ENCODE results near the gene NLRC5.
"Not testable (repeated sequence)": the region's sequence is repeated elsewhere in the genome, so short reads cannot be mapped to it uniquely, and the experiment has no call there.

The NLRC5 gene

DNA sequence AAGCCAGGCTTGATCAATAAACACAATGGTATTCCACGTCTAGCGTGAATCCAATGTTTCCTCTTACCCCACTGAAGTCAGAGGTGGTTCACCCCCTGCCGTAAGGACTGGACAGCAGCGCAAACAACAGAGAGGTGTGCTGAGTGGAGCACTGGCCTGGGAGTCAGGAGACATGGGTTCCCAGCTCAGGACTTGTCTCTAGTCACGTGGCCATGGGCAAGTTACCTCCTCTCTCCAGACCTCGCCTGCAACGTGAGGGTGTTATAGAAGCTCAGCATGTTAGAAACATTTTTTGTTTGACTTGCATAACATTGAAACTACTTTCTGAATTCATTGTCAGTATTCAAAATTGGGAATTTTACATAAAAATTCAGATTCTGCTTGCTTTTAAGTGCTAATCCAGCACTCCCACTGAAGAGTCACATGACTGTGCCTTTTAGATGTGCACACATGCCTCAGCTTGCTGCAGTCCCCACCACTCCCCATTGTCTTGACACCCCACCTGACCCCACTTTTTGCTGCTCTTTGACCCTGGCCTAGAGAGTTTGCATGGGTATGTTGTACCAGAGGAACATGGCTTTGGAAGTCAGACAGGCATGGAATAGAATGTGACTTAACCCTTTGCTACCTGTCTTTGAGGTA lies 94.2 kb downstream of the NLRC5 start:
- DNase-seq: no peak

DNA sequence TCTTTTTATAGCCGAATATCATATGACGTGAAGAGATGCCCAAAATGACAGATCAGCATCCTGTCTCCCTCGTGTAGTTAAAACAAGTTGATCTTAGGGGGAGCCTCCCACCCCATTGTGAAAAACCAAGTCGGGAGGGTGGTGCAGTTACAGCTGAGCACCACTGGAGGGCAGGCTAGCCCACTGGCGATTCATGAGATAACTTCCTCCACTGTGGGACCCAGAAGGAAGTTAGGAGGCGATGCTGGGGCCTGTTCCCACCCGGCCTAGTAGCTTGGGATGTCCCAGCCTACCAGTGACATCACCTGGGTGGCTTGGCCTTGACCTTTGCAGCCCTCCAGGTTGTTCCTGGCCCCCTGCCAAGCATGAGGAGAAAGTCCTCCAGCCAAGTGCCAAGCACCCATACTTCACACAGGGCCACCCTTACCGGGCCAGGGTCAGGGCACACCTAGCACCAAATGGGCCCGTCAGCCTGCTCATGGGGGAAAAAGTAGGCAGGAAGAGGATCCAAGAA lies 95.0 kb downstream of the NLRC5 start:
- peak; percentile 49 for DNase-seq

GRCh38 chr16:57084996-57085395 lies 95.6 kb downstream of the NLRC5 start:
- no peak for DNase-seq

DNA sequence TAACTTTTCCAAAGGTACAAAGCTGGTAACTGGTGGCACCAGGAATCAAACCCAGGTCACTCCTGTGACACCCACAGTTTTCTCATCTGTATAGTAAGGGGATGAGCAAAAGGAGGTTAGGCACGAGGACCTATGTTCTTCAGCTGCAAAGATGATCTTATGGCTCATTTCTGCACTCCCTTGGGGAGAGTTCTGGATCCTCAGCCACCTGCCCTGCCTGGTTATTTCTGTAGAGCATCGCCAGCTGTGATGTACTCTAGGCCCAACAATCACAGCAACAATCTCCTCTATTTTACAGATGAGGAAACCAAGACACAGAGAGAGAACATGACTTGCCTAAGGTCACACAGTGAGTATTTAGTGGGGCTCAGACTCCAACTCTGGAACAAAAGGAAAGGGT lies 97.6 kb downstream of the NLRC5 start:
- no peak for DNase-seq

GRCh38 chr16:57089406-57089805 lies 100.0 kb downstream of the NLRC5 start:
- no peak for DNase-seq

DNA sequence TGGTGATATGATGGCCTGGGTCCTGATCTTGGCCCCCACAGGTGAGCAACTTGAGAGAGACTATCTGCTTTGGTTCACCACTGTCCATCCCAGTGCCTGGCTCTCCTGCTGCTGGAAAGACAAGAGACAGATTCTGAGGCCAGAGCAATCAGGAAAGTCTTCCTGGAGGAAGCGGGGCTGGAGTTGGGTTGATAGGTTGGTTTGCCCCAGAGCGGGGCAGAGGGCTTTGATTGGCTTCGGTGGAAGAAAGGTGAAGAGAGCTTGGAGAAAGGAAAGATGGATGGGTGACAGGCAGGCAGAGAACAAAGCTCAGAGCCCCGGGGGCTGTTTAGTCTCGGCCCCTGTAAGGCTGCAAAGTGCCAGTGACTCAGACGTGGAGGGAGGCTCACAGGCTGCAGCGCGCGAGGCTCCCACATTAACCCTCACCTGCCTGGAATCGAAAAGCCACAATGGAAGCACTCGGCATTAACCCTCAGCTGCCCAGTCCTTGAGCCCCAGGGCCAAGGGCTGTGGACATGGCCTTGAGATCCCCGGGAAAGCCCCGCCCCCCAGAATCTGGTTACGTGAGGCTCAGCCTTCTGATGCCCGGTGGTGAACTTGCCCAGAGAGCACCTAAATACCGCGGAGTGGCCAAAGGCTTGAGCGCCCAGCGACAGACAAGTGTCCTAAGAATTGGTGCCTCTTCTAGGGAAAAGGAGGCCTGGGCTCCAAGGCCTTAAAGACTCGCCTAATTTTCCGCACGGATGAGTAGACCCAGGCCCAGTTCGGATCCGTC lies 102.0 kb downstream of the NLRC5 start:
- no peak for DNase-seq

DNA sequence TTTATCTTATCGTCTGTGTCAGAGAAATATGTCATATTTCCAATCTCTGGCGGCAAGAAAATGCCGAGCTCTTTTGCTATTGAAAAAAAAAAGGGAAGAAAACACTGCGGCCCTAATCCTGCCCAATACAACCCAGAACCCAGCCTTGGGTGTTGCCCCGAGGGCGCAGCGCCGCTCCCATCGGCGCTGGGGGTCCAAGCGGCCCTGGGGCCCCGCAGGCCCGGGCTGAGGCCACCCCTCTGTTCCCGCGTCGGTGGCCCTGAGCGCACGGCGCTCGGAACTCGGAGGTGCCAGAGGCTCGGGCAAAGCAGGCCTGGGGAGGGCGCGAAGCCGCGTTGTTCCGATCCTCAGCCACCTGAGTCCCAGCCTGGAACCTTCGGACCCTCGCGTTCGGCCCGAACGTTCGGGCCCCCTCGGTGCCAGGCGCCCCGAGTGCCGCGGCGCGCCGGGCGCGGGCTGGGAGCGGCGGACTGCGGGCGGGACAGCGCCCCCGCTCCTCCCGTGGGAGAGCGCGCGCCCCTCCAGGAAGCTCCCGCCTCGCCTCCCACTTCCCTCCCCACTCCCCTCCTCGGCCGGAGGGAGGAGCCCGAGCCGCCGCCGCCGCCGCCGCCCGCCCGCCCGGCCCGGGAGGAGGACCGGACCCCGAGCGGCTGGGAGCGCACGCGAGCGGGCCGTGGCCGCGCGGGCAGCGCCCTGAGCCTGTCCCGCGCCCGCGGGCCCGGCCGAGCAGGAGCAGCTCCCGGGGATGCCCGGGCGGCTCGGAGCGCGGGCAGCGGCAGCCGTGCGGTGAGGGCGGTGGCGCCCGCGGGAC lies 102.8 kb downstream of the NLRC5 start, which contains the start of gene CPNE2:
TSS of gene CPNE2 (plus strand) at position 609 of the 811 bp plus-strand sequence. CDS start 18,160 bp downstream, outside the sequence.
- DNase-seq: no peak

- DNase-seq: no peak
Observed at GRCh38 chr16:57092786-57093411, 103.5 kb downstream of the NLRC5 start.

- DNase-seq: no peak
Observed at GRCh38 chr16:57093666-57094564, 104.6 kb downstream of the NLRC5 start.

GRCh38 chr16:57094911-57095310 lies 105.6 kb downstream of the NLRC5 start:
- no peak for DNase-seq

DNA sequence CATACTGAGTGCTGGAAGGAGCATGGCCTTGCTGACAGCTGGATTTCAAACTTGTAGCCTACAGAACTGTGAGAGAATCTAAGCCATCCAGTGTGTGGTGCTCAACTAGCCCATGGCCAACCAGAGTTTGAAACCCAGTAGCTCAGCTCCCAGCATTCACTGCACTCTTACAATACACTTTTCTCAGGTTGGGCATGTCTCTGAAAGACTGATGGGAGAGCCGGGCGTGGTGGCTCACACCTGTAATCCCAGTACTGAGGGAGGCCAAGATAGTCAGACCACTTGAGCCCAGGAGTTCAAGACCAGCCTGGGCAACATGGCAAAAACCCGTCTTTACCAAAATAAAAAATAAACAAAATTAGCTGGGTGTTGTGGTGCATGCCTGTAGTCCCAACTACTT lies 106.8 kb downstream of the NLRC5 start:
- no peak for DNase-seq

DNA sequence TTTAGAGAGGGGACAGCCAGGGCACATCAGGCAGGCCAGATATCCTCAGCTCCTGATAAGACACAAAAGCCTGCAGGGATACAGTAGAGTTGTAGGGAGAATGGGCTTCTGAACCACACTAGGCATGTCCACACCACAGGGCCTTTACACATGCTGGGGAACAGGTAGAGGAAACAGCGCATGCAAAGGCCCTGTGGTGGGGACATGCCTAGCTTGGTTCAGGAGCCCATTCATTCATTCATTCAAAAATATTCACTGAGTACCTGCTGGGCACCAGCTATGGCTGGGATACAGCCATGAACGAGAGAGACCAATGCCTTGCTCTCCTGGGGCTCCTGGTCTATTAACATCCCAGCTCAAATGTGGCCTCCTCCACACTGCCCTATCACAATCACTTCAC lies 107.4 kb downstream of the NLRC5 start:
- no peak for DNase-seq

DNA sequence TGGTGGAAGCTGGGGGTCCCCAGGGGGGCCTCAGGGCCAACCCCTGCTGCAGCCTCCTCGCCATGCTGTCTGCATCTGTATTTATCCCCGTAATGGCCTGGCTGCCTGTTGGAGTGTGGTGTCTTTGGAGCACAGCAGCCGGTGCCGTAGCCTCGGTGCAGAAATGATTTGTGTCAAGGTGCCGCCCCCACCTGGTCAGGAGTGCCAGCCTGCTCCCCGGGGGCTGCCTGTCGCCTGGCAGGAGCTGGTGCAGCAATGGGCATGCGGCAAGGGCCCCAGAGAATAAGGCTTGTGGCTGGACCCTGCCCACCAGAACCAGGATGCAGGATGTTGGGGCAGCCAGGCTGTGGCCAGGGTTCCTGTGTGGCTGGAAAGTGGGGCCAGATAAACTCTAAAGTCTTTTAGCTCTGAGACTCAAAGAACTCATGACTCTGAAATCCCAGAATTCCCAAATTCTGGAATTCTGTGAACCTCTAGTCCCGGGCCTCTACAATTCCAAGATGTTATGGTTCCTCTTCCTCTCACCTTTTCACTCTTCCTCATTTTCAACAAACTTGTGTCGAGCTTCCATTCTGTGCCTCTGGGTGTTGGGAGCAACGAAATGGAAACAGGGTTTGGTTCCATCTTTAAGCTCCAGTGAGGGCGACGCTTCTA lies 109.0 kb downstream of the NLRC5 start:
- no peak for DNase-seq

DNA sequence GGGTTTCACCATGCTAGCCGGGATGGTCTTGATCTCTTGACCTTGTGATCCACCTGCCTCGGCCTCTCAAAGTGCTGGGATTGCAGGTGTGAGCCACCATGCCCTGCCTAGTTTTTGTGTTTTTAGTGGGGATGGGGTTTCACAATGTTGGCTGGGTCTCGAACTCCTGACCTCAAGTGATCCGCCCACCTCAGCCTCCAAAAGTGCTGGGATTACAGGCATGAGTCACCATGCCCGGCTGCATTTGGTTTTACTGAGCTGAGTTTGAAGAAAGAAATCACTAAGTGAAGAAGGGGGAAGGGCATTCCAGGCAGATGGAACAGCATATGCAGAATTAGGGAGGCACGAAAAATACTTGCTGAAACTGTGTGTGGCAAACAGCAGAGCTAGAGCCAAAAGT lies 110.6 kb downstream of the NLRC5 start:
- DNase-seq: not testable (repeated sequence)

- no peak for DNase-seq
Observed at GRCh38 chr16:57100445-57100844, 111.1 kb downstream of the NLRC5 start.

- DNase-seq: no peak
Observed at GRCh38 chr16:57102888-57103851, 113.8 kb downstream of the NLRC5 start.

DNA sequence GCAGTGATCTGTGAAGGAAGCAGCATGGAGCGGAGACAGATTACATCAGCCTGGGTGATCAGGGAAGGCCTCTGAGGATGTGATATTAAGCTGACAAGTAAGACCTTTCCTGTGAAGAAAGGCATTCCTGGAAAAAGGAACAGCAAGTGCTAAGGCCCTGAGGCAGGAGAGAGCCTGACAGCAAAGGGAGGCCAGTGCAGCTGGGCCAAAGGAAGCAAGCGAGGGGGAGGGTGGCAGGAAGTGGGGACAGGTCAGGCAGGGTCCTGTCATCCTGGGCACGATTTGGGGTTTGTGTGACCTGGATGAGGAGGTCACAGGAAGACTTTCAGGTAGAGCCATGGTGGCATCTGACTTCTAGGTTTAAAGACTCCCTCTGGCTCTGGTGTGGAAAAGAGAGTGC lies 115.3 kb downstream of the NLRC5 start:
- DNase-seq: no peak

DNA sequence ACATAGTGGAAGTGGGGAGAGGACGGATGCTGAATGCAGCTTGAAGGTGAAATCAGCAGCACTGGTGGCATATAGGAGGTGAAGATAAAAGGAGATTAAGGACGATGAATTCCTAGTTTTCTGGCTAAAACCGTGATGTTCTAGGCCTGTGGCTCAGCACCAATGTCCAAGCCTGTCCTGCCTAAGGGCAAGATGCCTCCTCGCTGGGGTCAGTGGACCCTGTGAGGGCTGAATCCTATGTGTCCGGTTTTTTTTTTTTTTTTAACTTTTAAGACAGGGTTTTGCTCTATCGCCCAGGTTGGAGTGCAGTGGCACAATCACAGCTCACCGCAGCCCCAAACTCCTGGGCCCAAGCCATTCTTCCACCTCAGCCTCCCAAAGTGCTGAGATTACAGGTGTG lies 115.8 kb downstream of the NLRC5 start:
- DNase-seq: no peak

GRCh38 chr16:57106767-57107166 lies 117.4 kb downstream of the NLRC5 start:
- DNase-seq: no peak

- no peak for DNase-seq
Observed at GRCh38 chr16:57107321-57107922, 118.1 kb downstream of the NLRC5 start.
